ENCODE data around the gene VPS25.
"Not testable (repeated sequence)": the region's sequence is repeated elsewhere in the genome, so short reads cannot be mapped to it uniquely, and the experiment has no call there.

Gene VPS25

GRCh38 chr17:42773290-42774035, at the start of gene VPS25:
VPS25 (plus strand) TSS chr17:42773449; CDS start chr17:42773476, 27 bp downstream.
- peak; percentile 94 for DNase-seq

GRCh38 chr17:42723636-42724035, 49.6 kb upstream of the VPS25 start:
- DNase-seq, result no peak

GRCh38 chr17:42725143-42725542, 48.1 kb upstream of the VPS25 start:
- no peak for DNase-seq

- no peak for DNase-seq
Measured at GRCh38 chr17:42740699-42741098, 32.5 kb upstream of the VPS25 start.

DNA sequence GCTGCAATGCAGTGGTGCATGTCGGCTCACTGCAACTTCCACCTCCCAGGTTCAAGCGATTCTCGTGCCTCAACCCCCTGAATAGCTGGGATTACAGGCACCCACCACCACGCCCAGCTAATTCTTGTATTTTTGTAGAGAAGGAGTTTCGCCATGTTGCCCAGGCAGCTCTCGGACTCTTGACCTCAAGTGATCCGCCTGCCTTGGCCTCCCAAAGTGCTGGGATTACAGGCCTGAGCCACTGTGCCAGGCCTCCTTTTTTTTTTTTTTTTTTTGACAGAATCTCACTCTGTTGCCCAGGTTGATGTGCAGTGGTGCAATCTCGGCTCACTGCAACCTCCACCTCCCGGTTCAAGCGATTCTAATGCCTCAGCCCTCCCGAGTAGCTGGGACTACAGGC, 30.3 kb upstream of the VPS25 start:
- DNase-seq, result not testable (repeated sequence)

DNA sequence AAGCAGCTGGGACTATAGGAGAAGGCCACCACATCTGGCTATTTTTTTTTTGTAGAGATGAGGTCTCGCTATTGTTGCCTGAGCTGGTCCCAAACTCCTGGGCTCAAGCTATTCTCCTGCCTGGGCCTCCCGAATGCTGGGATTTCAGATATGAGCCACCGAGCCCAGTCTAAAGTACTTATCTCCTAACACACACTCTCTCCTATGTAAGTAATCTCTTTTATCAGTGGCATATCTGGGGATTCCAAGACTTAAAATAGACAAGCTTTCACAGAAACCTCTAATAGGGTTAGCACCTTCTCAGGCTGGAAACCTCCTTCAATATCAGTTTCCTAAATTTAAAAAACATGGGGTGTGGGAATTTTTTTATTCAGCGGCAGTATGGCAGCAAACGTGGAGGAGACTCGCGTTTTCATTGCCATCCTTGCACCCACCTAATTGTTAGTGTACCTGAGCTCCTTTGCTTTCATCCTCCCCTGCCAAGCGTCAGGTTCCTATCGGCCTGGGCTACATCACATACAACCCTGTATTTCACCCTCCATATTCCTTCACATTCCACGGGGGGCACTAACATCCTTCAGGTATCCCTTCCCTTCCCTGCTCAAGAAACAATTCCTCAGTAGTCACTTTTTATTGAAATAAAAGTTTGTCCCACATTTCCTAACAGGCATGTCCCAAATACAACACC, 29.5 kb upstream of the VPS25 start:
- peak; percentile 65 for DNase-seq

GRCh38 chr17:42744283-42744805, 28.9 kb upstream of the VPS25 start:
- DNase-seq, result peak; percentile 76

DNA sequence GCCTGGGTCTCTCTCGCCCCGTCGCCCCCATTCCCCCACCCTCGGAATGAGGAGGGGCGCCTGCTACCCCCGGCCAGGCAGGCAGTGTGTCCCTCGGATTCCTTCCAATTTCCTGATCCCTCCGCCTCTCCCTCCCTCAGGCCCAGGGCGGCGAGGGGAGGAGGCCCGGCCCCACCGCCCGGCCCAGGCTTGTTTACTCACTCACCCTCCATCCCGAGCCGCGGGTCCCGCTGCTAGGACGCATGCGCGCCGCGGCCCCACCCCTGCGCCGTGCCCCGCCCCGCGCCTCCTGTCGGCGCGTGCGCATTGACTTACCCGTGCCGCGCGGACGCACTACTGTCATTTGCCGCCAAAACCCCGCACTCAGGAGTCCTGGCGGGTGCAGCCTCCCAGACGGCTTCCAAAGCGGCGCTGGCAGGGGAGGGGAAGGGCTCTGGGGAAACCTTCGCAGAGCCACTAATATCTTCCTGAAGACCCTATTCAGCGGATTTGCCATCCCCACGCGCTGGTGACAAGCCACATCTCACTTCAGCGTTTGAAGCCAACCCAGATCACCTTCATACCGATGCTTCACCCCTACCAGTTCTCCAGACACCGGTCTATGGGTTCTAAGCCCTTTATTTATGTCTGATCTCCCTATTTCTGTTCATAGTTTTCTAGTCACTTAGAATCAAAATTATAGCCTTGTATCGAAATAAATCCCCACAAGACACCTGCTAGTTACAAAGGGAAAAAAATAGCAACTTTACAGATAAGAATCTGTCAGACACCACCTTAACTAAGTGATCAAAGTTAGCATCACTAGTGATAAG, 28.2 kb upstream of the VPS25 start, which contains the start of gene EZH1:
Gene EZH1, minus strand, starts transcription at position 235 of the 812 bp plus-strand sequence. CDS start 16,099 bp downstream, outside the sequence.
- peak; percentile 96 for DNase-seq

DNA sequence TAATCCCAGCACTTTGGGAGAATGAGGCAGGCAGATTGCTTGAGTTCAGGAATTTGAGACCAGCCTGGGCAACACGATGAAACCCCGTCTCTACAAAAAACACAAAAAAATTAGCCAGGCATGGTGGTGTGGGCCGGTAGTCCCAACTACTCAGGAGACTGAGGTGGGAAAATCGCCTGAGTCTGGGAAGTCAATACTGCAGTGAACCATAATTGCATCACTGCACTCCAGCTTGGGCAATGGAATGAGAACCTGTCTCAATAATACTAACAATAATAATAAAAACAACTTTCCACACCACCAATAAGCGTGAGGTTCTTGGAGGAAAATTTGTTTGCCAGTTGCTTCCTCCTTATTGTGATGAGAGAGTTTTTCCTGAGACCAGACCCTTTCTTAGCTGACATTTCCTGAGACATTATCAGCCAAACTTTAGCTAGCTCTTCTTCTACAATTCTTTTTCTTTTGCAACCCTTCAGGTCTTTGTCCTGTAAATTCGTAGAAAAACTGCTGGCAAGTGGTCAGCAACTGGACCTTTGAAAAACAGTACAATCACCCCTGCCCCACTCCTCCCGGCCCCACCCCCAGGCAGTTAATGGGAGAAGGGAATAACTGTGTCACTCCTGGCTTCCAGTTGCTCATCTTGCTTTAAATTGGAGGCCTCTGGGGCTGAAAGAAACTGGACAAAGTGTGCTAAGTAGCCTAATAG, 24.9 kb upstream of the VPS25 start:
- no peak for DNase-seq

DNA sequence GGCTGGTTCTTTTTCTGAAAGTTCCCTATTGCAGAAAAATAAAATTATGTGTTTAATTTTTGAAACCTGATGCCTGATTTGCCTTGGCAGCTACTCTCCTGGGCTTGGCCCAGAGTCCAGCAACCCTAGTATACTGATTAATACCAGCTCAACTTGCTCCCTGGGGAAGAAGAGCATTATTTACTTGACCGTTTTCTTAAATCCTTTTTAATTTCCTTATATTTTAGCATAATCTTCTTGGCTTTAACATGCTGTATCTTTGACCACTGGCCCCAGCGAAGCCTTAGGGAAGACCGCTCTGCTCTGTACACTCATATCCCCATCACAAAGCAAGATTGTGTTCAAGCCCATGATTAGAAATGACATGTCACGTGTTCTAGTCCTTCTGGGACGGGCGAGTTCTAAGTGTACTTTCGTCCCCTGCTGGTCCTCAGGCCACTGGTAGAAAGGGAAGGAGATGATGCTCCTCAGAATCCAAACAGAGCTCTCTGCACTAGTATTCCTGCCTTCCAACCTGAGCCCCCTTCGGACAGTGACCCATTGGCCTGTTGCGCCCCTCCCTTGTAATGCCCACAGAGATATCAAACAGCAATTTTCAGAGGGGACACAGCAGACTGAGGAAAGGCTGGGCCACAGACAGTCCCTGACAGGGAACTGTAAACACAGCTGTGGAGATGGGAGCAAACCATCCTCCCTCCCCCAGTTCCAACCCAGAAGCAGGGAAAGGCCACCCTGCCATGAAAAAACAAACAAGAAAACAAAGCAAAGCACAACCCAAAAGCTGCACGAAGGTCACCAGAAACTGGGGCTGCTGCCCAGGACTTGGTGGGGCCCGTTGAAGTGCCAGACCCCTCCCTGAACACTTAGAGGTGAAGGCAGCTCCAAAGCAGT, 24.1 kb upstream of the VPS25 start:
- no peak for DNase-seq

DNA sequence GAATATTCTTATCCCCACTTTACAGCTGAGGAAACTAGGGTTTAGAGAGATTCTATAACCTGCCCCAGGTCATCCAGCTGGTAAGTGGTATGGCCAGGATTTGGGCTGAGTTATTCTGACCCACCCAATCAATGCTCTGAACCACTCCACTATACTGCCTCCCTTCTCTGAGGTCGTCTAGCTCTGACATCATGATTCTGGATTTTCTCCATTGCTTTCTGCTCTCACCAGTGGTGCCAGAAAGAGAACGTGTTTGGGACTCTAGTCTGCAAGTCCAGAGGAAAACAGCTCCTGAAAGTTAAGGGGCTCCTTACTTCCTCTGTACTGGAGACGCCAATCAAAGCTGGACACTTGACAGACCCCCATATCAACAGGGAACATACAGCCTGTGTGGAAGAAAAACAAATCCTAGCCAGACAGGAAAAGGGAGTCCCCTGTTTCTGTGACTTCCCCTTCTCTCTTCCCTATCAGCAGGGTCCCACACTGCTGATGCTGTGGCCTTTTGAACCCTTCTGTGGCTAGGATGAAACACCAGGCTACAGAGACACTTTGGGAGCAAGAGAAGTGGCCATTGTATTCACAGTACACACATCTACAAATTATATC, 22.4 kb upstream of the VPS25 start:
- peak; percentile 38 for DNase-seq

GRCh38 chr17:42751628-42752027, 21.6 kb upstream of the VPS25 start:
- peak; percentile 51 for DNase-seq

DNA sequence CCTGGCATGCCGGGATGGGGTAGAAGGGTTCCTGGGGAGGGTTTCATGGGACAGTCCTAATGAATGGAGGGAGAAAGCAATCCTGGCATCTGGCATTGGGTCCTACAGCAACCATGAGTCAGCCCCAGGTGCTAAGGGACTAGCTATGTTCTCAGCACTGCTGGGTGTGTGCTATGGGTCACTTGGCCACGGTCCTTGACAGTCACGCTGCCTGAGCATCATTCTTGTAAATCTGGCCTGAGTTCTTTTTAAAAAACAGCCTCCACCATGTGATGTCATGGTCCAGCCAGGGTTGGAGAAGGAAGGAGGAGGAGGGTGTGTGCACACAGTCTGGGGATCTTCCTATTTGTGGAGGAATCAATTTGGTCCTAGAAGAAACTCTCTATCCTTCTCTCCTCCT, 18.5 kb upstream of the VPS25 start:
- DNase-seq, result no peak

DNA sequence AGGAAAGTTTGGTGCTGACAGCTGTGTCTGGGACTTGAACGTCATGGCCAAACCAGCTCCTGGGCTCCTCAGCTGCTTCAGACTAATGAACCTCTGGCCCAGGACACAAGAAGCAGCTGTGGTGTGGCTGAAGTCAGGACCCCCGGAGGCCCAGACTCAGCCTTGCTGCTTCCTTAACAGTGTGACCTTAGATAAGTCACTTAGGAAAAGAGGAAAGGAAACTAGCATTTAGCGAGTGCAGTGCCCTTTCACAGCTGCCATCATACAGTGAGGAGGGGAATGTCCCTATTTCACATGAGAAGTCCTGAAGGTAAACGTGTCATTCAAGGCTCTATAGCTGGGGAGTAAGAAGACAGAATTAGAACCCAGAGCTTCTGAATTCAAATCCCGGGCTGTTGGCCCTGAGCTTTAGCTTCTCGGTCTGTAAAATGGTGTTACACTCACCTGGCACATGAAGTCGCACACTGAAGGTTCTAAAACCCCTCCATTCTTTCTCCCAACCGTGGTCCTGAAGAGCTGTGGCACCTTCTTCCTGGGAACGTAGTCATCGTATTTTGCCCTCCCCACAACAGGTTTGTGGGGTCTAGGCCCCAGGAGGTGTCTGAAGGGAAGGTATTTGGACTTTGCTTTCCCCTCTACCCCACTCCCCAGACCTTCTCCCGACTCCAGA, 13.1 kb upstream of the VPS25 start:
- no peak for DNase-seq

DNA sequence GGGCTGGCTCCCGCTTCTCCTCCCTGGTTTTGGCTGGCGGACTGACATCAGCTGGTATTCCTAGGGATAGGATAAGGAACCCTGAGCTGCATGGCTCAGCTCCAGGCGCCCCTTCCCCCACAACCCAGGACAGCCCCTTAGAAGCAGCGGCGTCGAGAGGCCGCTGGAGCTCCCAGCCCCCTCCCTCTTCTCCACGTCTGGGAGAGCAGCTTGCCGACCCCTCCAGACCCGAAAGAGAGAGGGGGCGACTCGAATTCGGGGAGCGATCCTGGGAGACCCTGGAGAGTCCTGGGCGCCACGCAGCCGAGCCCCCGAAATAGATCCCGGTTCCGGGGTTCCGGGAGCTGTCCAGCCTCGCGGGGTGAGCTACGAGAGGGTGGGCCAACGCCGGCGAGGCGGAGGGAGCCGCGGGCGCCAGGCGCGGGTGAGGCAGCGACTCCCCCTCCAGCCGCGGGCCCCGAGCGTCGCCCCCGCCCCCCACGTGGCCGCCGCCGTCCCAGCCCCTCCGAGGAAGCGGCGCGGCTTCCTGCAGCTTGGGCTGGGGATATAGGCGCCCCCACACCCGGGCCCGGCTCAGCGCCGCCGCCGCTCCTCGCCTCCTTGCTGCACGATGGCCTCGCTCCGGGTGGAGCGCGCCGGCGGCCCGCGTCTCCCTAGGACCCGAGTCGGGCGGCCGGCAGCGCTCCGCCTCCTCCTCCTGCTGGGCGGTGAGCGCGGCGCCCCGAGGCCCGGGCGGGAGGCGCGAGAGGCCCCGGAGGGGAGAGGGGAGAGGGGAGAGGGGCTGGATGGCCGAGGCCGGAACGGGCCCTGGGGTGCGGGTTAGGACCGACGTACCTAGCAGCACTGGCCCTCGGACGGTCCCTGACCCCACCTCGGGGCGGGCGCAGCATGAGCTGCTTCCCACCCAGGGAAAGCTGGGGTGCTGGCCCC, 12.3 kb upstream of the VPS25 start, which contains the start of gene RAMP2:
Gene RAMP2, plus strand, starts transcription at position 576 of the 930 bp plus-strand sequence. Its CDS starts 35 bp downstream, at position 611.
- DNase-seq, result peak; percentile 47

DNA sequence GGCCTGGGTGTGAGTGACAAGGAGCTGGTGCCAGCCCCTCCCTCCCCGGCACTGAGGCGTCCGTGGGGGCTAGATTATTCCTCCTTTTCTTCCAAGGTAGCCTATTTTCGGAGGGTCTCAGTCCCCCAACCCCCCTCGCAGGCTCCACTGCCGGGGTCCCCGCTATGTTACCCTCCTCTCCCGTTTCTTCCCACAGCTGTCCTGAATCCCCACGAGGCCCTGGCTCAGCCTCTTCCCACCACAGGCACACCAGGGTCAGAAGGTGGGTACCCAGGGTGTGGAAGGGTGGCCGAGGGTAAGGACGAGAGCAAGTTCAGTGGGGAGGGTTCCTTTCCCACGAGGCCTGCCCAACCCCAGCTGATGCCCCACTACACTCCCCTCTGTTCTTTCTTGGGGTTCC, 11.6 kb upstream of the VPS25 start:
- DNase-seq, result no peak

GRCh38 chr17:42766124-42766523, 7.1 kb upstream of the VPS25 start:
- no peak for DNase-seq

GRCh38 chr17:42767512-42767911, 5.7 kb upstream of the VPS25 start:
- DNase-seq, result no peak

GRCh38 chr17:42768006-42768405, 5.2 kb upstream of the VPS25 start:
- DNase-seq, result not testable (repeated sequence)
